GM19193 (cell line): ENCODE results near the gene LSM14A.

Experiments used
- POLR2A ChIP-seq: IDR thresholded peaks from 4 replicates; pipeline ENCODE4 v1.6.1; 2011; ENCODE audit not compliant: insufficient read depth, insufficient read length; ENCODE audit errors: extremely low read depth

The LSM14A gene

GRCh38 chr19:34217952-34218817 lies 45.9 kb downstream of the LSM14A start:
- TF ChIP-seq POLR2A: no peak

GRCh38 chr19:34218818-34219164 lies 46.5 kb downstream of the LSM14A start:
- no peak for TF ChIP-seq POLR2A

- TF ChIP-seq POLR2A: no peak
These were observed 48.3 kb downstream of the LSM14A start for GRCh38 chr19:34220472-34221063.

GRCh38 chr19:34222386-34222785 lies 50.1 kb downstream of the LSM14A start:
- no peak for TF ChIP-seq POLR2A

GRCh38 chr19:34224996-34225658 lies 52.8 kb downstream of the LSM14A start:
- TF ChIP-seq POLR2A: no peak

- no peak for TF ChIP-seq POLR2A
These were observed 53.3 kb downstream of the LSM14A start for GRCh38 chr19:34225659-34226015.

- TF ChIP-seq POLR2A: no peak
These were observed 53.7 kb downstream of the LSM14A start for GRCh38 chr19:34226036-34226435.

GRCh38 chr19:34228347-34228746 lies 56.0 kb downstream of the LSM14A start:
- no peak for TF ChIP-seq POLR2A

- TF ChIP-seq POLR2A: no peak
These were observed 56.5 kb downstream of the LSM14A start for GRCh38 chr19:34228762-34229161.

GRCh38 chr19:34229721-34230120 lies 57.4 kb downstream of the LSM14A start:
- TF ChIP-seq POLR2A: no peak

- peak; percentile 22 for TF ChIP-seq POLR2A
These were observed 58.5 kb downstream of the LSM14A start for GRCh38 chr19:34230820-34231219.

- TF ChIP-seq POLR2A: no peak
These were observed 59.1 kb downstream of the LSM14A start for GRCh38 chr19:34231439-34231838.

- TF ChIP-seq POLR2A: no peak
These were observed 60.5 kb downstream of the LSM14A start for GRCh38 chr19:34232566-34233481.

- no peak for TF ChIP-seq POLR2A
These were observed 63.2 kb downstream of the LSM14A start for GRCh38 chr19:34235425-34235940.

GRCh38 chr19:34236035-34236987 lies 64.0 kb downstream of the LSM14A start:
- no peak for TF ChIP-seq POLR2A
